ENCODE measurements around the gene XRCC1. TPM values are rescaled to one million over a fixed set of nuclear protein-coding genes. Genes with fewer than 3 reads are reported as not detected.
"Not testable (repeated sequence)": the region's sequence is repeated elsewhere in the genome, so short reads cannot be mapped to it uniquely, and the experiment has no call there.

The XRCC1 gene
- total RNA-seq, 1 donor, result 32.9 TPM

DNA sequence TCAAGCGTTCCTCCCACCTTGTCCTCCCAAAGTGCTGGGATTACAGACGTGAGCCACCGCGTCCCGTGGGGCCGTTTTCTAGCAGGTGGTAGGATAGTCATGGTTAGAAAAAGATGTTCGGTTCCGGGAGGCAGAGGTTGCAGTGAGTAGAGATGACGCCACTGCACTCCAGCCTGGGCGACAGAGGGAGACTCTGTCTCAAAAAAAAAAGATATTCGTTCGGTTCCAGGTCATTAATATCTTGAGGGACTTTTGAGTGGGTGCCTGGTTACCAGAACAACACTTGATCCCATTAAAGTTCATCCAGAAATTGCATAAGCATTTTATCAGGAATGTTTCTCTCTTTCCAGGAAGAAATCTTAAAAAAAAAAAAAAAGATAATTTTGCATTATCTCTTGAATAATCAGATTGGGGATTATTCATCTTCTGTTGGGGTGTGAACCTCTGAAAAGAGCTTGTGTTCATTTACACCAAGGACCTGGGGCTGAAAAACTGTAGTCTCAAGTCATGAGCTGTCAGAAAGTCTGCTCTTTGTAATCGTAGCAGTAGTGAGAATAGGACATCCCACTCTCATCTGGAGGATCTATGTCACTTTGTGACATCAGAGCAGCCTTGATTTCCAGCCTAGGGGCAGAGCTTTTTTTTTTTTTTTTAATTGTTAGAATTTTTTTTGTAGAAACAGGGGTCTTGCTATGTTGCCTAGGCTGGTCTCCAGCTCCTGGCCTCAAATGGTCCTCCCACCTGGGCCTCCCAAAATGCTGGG is 47.3 kb downstream of the XRCC1 start:
- peak overlapping the region; percentile 25 for H3K4me3 ChIP-seq (ENCODE audit: low read depth, low read length)
- TF ChIP-seq, protein P1, sequence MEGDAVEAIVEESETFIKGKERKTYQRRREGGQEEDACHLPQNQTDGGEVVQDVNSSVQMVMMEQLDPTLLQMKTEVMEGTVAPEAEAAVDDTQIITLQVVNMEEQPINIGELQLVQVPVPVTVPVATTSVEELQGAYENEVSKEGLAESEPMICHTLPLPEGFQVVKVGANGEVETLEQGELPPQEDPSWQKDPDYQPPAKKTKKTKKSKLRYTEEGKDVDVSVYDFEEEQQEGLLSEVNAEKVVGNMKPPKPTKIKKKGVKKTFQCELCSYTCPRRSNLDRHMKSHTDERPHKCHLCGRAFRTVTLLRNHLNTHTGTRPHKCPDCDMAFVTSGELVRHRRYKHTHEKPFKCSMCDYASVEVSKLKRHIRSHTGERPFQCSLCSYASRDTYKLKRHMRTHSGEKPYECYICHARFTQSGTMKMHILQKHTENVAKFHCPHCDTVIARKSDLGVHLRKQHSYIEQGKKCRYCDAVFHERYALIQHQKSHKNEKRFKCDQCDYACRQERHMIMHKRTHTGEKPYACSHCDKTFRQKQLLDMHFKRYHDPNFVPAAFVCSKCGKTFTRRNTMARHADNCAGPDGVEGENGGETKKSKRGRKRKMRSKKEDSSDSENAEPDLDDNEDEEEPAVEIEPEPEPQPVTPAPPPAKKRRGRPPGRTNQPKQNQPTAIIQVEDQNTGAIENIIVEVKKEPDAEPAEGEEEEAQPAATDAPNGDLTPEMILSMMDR (IDR thresholded peaks at IDR 0.05; ENCODE audit: insufficient read depth, low read length), result no peak
- peak; percentile 42 for DNase-seq (ENCODE audit: low read depth)

DNA sequence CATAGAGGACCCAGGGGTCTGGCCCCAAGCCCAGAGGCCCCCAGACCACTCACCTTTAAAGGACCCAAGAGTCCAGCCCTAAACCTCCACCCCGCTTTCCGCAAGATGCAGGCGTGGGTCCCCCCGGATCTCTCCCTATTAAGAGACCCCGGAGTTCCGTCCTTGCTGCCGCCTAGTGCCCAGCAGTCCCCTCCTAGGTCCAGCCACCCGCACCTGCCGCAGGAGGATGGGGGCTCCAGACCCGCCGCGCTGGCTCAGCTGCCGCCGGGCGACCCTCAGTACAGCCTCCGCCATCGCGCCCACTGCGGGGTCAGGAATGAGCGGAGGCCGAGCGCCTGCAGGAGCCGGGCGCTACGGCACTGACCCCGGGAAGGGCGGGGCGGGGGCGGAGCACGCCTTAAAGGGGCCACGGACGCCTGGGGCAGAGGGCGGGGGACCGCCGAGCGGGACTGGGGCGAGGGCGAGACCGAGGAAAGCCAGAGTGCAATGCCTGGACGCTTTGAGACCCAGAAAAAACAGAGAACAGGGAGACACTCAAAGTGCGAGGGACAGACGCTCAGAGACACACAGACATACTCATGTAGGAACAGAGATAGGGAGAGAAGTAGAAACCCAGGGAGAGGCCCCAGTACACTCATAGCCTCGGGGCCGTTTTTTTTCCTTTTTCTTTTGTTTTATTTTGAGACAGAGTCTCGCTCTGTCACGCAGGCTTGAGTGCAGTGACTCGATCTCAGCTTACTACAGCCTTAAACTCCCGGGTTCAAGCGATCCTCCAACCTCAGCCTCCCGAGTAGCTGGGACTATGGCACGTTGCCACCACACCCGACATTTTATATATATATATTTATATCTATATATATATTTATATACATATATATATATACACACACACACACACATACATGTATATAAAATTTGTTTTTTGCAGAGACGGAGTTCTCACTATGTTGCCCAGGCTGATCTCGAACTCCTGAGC is 48.2 kb downstream of the XRCC1 start, which contains the start of gene ETHE1:
Gene ETHE1, minus strand, starts transcription at position 318 of the 976 bp plus-strand sequence. Its CDS starts 24 bp downstream, at position 294.
- peak within 1 kb of the TSS; percentile 91 for H3K4me3 ChIP-seq (ENCODE audit: low read depth, low read length)
- TF ChIP-seq, protein P1 (IDR thresholded peaks at IDR 0.05; ENCODE audit: insufficient read depth, low read length), result no peak
- peak; percentile 48 for DNase-seq (ENCODE audit: low read depth)

DNA sequence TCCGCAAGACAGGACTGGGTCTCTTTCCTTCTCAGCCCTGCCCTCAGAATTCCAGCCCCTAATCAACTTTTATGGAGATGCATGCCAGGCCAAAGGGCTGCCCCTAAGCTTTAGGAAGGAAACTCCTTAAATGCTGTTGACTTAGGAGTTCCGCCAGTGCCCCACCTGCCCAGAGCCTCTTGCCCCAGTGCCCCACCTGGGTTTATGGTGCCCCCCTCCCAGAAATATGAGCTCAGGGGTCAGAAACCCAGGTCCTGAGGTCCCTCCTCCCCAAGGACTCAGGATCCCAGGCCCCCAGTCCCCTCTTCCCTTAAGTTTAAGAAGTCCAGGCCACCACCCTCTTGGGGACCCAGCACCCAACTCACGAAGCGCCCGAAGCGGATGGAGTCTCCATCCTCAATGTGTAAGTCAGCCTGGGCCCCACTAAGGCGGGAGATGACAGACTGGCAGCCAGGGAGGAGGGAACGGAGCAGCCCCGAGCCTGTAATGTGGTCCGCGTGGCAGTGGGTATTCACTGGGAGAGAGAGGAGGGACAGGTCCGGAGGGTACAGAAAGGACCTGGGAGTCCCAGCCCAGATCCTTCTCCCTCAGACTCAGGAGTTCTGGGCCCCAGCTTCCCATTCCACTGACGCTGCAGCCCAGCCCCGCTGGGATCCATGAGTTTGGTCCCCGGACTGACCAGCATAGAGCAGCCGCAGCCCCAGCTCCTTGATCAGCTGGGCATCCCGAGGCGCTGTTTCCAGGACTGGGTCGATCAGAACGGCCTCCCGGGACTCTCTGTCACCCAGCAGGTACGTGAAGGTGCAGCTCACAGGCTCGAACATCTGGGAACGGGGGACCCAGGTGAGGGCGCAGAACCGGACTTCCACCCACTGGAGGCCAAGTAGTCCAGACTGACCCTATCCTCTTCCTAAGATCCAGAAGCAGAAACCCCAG is 49.2 kb downstream of the XRCC1 start:
- H3K4me3 ChIP-seq (ENCODE audit: low read depth, low read length), result peak overlapping the region; percentile 91
- TF ChIP-seq, protein P1 (IDR thresholded peaks at IDR 0.05; ENCODE audit: insufficient read depth, low read length), result no peak
- peak; percentile 7 for DNase-seq (ENCODE audit: low read depth)

DNA sequence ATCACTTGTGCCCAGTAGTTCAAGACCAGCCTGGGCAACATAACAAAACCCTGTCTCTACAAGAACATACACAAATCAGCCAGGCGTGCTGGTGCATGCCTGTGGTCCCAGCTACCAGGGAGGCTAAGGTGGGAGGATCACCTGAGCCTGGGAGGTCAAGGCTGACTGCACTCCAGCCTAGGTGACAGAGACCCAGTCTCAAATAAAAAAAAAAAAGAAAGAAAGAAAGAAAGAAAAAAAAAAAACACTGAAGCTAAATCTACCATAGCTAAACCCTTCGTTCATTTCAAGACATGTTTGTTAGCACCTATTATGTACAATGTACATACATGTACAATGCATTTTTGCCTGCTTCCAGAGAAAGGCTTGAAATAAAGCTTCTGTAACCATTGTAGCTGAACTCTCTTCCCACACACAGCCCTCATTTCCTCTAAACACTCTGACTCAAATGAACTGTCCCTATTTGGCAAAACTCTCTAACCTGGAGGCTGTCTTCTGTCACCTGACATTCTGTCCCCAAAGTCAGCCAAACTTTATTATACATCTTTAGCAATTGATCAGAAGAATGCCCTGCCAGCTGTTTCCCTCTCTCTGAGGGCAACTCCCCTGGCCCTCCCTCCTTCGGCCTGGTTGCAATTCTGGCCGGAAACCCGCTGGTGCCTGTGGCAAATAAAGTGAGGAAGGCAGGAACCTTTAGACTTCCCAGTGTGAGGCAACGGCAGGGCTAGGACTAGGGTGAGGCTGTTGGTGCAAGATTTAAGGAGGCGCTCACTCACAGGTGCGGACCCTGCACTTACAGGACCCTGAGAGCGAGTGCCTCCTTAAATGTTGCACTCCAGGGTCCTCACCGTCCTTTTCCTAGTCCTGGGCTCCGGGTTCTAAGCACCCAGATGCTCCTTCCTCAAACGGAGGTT is 50.1 kb downstream of the XRCC1 start:
- TF ChIP-seq, protein P1 (IDR thresholded peaks at IDR 0.05; ENCODE audit: insufficient read depth, low read length), result no peak
- peak; percentile 61 for DNase-seq (ENCODE audit: low read depth)
- H3K4me3 ChIP-seq (ENCODE audit: low read depth, low read length), result peak overlapping the region; percentile 91

DNA sequence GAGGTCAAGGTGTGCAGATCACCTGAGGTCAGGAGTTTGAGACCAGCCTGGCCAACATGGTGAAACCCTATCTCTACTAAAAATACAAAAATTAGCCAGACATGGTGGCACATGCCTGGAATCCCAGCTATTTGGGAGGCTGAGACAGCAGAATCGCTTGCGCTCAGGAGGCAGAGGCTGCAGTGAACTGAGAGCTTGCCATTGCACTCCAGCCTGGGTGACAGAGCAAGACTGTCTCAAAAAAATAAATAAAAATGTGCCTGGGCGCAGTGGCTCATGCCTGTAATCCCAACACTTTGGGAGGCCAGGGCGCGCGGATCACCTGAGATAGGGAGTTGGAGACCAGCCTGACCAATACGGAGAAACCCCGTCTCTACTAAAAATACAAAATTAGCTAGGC is 51.6 kb downstream of the XRCC1 start:
- not testable (repeated sequence) for DNase-seq (ENCODE audit: low read depth); H3K4me3 ChIP-seq (ENCODE audit: low read depth, low read length)

DNA sequence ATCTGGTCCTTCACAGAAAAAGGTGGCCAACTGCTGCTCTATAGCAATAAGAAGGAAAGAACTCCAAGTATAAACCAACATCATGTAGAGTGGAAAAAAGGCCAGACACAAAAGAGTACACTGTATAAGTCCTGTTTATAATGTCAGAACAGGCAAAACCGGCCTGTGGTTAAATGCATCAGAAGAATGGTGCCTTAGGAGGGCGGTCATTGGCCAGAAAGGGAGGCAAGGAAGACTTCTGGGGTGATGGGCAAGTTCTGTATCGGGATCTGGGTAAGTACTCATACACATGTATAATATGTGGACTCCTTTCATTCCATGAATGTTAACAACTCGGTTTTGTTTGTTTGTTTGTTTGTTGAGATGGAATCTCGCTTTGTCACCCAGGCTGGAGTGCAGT is 52.4 kb downstream of the XRCC1 start:
- H3K4me3 ChIP-seq (ENCODE audit: low read depth, low read length), result no peak overlapping the region
- TF ChIP-seq, protein P1 (IDR thresholded peaks at IDR 0.05; ENCODE audit: insufficient read depth, low read length), result no peak
- no peak for DNase-seq (ENCODE audit: low read depth)

Data from fibroblast of the aortic adventitia (primary cell).